SIG-M5 treated with dmso at 0.1 percent for 504 hours (cell line): ENCODE data around the gene TAGLN.

Experiments used
- DNase-seq: peaks from one replicate; lab custom pipeline; 2025; ENCODE audit not compliant: unreplicated experiment; lab: John Stamatoyannopoulos, UW

TAGLN gene

GRCh38 chr11:117229931-117230285, 30.7 kb downstream of the TAGLN start:
- DNase-seq, result no peak

- DNase-seq, result no peak
These were observed 31.3 kb downstream of the TAGLN start for GRCh38 chr11:117230286-117230961.

- DNase-seq, result peak; percentile 10
These were observed 32.0 kb downstream of the TAGLN start for GRCh38 chr11:117230999-117231841.

GRCh38 chr11:117231842-117232091, 32.6 kb downstream of the TAGLN start, which contains the start of gene PCSK7:
PCSK7 (minus strand) TSS chr11:117232073; CDS start chr11:117229844, 2,229 bp downstream.
- DNase-seq, result no peak

GRCh38 chr11:117232092-117232878, 33.1 kb downstream of the TAGLN start, which contains the start of gene RNF214:
RNF214 (plus strand) TSS chr11:117232671; CDS start chr11:117234273, 1,602 bp downstream.
- peak; percentile 53 for DNase-seq

- DNase-seq, result peak; percentile 8
These were observed 33.8 kb downstream of the TAGLN start for GRCh38 chr11:117232911-117233409.

GRCh38 chr11:117238221-117238620, 39.1 kb downstream of the TAGLN start:
- DNase-seq, result no peak

- peak; percentile 10 for DNase-seq
These were observed 40.1 kb downstream of the TAGLN start for GRCh38 chr11:117239295-117239694.

- DNase-seq, result no peak
These were observed 49.2 kb downstream of the TAGLN start for GRCh38 chr11:117248341-117248740.

- no peak for DNase-seq
These were observed 50.4 kb downstream of the TAGLN start for GRCh38 chr11:117249571-117249970.

GRCh38 chr11:117251506-117251905, 52.3 kb downstream of the TAGLN start:
- DNase-seq, result no peak

GRCh38 chr11:117255966-117256365, 56.8 kb downstream of the TAGLN start:
- DNase-seq, result no peak

- no peak for DNase-seq
These were observed 57.4 kb downstream of the TAGLN start for GRCh38 chr11:117256573-117256972.
